ENCODE results near the gene DSC2.
"Not testable (repeated sequence)": the region's sequence is repeated elsewhere in the genome, so short reads cannot be mapped to it uniquely, and the experiment has no call there.

DSC2 gene

GRCh38 chr18:31043709-31044108 lies 58.5 kb downstream of the DSC2 start:
- DNase-seq = no peak

DNA sequence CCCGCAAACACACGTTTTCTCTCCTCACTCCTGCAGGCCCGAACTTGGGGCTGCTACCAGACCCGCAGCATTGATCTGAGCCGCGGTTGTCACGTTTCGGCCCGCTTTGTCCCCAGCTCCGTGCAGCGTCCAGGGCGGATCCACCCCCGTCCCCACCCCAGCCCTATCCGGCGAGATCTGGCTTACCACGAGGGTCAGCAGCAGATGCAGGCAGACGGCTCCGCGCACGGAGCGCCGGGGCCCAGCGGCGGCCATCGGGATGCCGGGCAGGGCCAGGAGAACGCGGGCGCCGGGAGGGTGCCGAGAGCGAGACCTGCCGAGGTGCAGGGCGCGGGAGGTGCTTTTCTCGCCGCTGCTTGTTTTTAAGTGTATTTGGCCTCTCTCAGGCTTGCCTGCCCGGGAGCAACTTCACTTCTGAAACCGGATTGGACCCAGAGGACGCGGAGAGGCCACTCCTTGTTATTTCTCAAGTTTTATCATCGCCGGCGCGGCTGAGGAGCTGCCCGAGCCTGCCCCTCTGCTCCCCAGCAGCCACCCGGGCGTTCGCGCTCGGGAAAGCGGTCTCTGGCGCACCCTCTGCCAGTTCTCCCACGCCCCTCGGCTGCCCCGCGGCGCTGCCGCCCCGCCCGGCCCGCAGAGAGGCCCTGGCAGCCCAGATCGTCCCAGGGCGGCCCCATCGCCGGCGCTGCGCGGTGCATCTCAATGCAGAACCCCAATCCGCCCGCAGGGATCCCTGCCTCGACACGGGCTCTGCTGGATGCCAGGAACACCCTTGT lies 59.6 kb downstream of the DSC2 start, which contains the start of gene DSC3:
Gene DSC3 (minus strand): TSS at position 337 of the 776 bp plus-strand sequence. CDS start 82 bp downstream, at position 255.
- no peak for DNase-seq

- DNase-seq = no peak
Observed at GRCh38 chr18:31042084-31042405, 60.2 kb downstream of the DSC2 start.

GRCh38 chr18:31041271-31042083 lies 60.7 kb downstream of the DSC2 start:
- no peak for DNase-seq

DNA sequence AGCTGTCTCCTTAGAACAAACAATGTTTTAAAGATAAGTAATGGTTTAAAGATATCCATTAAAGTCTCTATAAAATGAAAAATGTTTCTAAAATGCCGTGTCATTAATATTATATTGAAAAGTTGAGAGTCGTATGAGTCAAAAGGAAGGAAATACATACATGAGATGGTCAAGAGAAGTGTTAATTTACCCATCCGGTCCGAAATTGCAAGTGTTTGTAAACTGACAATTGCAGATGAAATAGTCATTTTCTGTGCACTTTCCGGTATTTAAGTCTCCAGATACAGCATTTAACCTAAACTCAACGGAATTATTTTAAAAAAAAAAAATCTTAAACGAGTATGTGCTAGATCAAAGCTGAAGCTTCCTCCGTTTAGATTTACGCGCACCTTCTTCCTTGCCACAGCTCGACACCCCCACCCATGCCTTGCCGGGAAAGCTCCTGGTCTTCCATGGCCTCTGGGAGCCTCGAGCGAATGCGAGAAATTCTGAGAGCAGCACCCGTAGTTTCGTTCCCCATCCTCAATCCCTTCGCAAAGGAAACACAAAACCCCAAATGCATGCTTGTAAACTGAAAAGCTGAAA lies 61.4 kb downstream of the DSC2 start:
- no peak for DNase-seq

DNA sequence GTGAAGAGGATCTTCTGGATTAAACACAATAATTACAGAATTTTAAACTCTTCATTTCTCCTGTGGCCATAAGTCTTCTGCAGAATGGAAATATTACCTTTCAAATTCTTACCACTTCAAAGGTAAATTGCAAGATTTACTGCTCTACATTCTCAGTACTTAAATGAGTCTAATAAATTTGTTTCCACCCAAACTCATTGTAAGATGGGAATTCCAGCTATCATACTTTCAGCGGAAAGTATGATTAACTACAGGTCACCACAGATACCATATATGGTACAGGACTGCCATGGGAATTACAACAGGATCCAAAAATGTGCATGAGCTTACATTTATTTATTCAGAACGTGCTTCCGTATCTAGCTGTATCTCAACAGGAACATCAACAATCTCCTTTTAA lies 62.8 kb downstream of the DSC2 start:
- DNase-seq = no peak

- DNase-seq = not testable (repeated sequence)
Observed at GRCh38 chr18:31037686-31038085, 64.5 kb downstream of the DSC2 start.

- no peak for DNase-seq
Observed at GRCh38 chr18:31034541-31034940, 67.7 kb downstream of the DSC2 start.

DNA sequence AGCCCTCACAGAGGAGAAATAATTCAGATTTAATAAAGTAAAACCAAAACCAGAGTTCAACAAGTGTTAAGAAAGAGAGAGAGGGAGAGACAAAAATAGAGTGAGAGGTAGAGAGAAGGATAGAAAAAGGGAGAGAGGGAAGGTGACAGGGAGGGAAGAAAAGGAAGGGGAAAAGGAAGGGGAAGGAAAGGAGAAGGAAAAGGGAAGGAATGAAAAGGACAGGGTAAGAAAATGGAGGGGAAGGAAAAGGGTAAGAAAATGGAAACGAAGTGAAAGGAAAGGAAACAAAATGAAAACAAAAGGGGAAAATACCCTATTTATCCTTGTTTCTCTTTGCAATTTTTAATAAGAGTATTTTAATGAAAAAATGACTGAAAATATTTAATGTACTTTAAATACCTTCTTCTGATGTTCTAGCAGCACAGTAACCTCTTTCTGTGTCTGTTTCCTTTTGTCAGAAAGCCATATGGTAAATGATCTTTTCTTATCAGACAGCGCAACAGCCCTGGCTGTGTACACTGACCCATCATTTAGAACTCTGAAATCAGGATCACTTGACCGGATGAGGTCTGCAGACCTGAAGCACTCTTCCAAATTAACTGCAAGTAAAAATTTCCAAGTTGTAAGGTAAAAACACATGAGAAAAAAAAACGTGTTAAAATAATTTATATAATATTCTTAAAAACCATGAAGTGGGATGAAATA lies 71.5 kb downstream of the DSC2 start:
- no peak for DNase-seq

DNA sequence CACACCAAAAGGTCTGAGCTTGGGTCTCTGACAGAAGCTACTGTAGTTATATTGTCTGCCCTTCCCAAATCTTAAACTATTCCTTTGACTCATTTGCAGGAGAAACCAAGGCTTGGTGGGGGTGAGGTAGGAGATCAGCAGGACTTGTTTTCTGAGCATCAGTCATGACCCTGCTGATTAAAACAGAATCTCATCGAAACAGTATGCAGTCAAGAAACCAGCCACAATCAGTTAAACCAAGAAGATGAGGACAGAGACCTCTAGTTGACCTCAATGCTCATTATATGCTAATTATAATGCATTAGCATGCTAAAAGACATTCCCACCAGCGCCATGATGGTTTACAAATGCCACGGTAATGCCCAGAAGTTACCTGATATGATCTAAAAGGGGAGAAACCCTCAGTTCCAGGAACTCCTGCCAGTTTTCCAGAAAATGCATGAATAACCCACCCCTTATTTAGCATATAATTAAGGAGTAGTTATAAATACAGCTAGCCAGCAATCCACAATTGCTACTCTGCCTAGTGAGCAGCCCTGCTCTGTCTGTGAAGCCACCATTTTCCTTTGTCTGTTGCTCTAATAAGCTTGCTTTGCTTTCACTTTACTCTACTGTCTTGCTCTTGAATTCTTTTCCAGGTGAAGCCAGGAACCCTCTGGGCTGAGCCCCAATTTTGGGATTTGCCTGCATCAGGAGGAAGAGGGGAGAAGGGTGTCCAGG lies 86.3 kb downstream of the DSC2 start:
- no peak for DNase-seq

DNA sequence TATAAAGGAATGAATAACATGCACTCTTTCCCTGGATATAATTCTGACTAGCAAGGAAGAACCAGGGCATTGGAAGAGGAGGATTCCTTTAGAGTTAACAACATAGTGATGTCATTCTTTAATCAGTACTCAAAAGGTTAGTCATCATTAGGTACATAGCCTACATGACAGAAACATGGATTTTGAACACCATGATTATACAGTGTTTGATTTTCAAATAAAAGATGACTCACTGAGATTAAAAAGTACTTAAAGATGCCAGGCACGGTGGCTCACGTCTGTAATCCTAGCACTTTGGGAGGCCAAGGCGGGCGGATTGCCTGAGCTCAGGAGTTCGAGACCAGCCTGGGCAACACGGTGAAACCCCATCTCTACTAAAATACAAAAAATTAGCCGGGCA lies 90.8 kb downstream of the DSC2 start:
- not testable (repeated sequence) for DNase-seq

DNA sequence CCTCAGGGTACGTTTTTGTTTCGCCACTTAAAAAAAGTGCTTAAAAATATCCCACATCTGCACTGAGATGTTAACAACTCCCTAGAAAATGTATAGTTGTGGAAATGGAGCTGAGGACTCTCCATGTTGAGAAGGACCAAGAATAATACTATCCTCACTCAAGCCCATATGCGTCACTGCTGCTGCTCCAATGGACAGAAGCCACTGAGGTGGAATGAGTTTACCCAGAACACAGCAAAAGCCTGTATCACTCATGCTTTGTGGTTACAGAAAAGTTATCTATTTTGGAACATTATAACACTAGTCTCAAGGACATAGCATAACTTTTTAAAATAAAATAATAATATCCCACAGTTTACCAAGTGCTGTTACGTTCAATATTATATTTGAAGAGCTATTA lies 91.6 kb downstream of the DSC2 start:
- DNase-seq = no peak
